ENCODE data around the gene ETFRF1.

The ETFRF1 gene

GRCh38 chr12:25187781-25188180 lies 7.3 kb upstream of the ETFRF1 start:
- Histone ChIP-seq H3K4me3 (ENCODE audit: low read length) (no peak overlapping the region), H3K27me3 (ENCODE audit: control insufficient read depth, insufficient read depth, low read length) (no peaks in the 10 kb centered on the region), H3K9ac (ENCODE audit: low read length) (no peak overlapping the region), H3K9me3 (ENCODE audit: control insufficient read depth, low read length) (no peaks in the 10 kb centered on the region), H3K4me1 (ENCODE audit: control insufficient read depth, insufficient read depth, low read length) (no peaks in the 10 kb centered on the region), H3K36me3 (ENCODE audit: control insufficient read depth, insufficient read depth, low read length) (no peaks in the 10 kb centered on the region)

- Histone ChIP-seq H3K36me3 (ENCODE audit: control insufficient read depth, insufficient read depth, low read length) (no peaks in the 10 kb centered on the region), H3K9ac (ENCODE audit: low read length) (no peak overlapping the region), H3K27me3 (ENCODE audit: control insufficient read depth, insufficient read depth, low read length) (no peaks in the 10 kb centered on the region), H3K4me1 (ENCODE audit: control insufficient read depth, insufficient read depth, low read length) (no peaks in the 10 kb centered on the region), H3K9me3 (ENCODE audit: control insufficient read depth, low read length) (no peaks in the 10 kb centered on the region), H3K4me3 (ENCODE audit: low read length) (no peak overlapping the region)
Measured at GRCh38 chr12:25189656-25190055, 5.4 kb upstream of the ETFRF1 start.

GRCh38 chr12:25190793-25191192 lies 4.2 kb upstream of the ETFRF1 start:
- no peaks in the 10 kb centered on the region for H3K4me1 ChIP-seq (ENCODE audit: control insufficient read depth, insufficient read depth, low read length)
- H3K27me3 ChIP-seq (ENCODE audit: control insufficient read depth, insufficient read depth, low read length), result no peaks in the 10 kb centered on the region
- no peaks in the 10 kb centered on the region for H3K9me3 ChIP-seq (ENCODE audit: control insufficient read depth, low read length)
- H3K9ac ChIP-seq (ENCODE audit: low read length), result no peak overlapping the region
- H3K4me3 ChIP-seq (ENCODE audit: low read length), result no peak overlapping the region
- no peaks in the 10 kb centered on the region for H3K36me3 ChIP-seq (ENCODE audit: control insufficient read depth, insufficient read depth, low read length)

GRCh38 chr12:25194214-25194613 lies 823 bp upstream of the ETFRF1 start:
- Histone ChIP-seq H3K36me3 (ENCODE audit: control insufficient read depth, insufficient read depth, low read length) (no peaks in the 10 kb centered on the region), H3K9ac (ENCODE audit: low read length) (no peak overlapping the region), H3K9me3 (ENCODE audit: control insufficient read depth, low read length) (no peaks in the 10 kb centered on the region), H3K4me3 (ENCODE audit: low read length) (no peak overlapping the region), H3K27me3 (ENCODE audit: control insufficient read depth, insufficient read depth, low read length) (no peaks in the 10 kb centered on the region), H3K4me1 (ENCODE audit: control insufficient read depth, insufficient read depth, low read length) (no peaks in the 10 kb centered on the region)

- Histone ChIP-seq H3K27me3 (ENCODE audit: control insufficient read depth, insufficient read depth, low read length) (no peaks in the 10 kb centered on the region), H3K4me3 (ENCODE audit: low read length) (peak overlapping the region; percentile 98), H3K9ac (ENCODE audit: low read length) (peak overlapping the region; percentile 98), H3K9me3 (ENCODE audit: control insufficient read depth, low read length) (no peaks in the 10 kb centered on the region), H3K4me1 (ENCODE audit: control insufficient read depth, insufficient read depth, low read length) (no peaks in the 10 kb centered on the region), H3K36me3 (ENCODE audit: control insufficient read depth, insufficient read depth, low read length) (no peaks in the 10 kb centered on the region)
Measured at GRCh38 chr12:25194722-25195055, 348 bp upstream of the ETFRF1 start.

- Histone ChIP-seq H3K9me3 (ENCODE audit: control insufficient read depth, low read length) (no peaks in the 10 kb centered on the region), H3K27me3 (ENCODE audit: control insufficient read depth, insufficient read depth, low read length) (no peaks in the 10 kb centered on the region), H3K9ac (ENCODE audit: low read length) (no peak overlapping the region), H3K4me1 (ENCODE audit: control insufficient read depth, insufficient read depth, low read length) (no peaks in the 10 kb centered on the region), H3K4me3 (ENCODE audit: low read length) (no peak overlapping the region), H3K36me3 (ENCODE audit: control insufficient read depth, insufficient read depth, low read length) (no peaks in the 10 kb centered on the region)
Measured at GRCh38 chr12:25197608-25198007, 2.6 kb downstream of the ETFRF1 start.

- H3K9ac ChIP-seq (ENCODE audit: low read length), result no peak overlapping the region
- H3K4me1 ChIP-seq (ENCODE audit: control insufficient read depth, insufficient read depth, low read length), result no peaks in the 10 kb centered on the region
- no peaks in the 10 kb centered on the region for H3K27me3 ChIP-seq (ENCODE audit: control insufficient read depth, insufficient read depth, low read length)
- H3K36me3 ChIP-seq (ENCODE audit: control insufficient read depth, insufficient read depth, low read length), result no peaks in the 10 kb centered on the region
- no peaks in the 10 kb centered on the region for H3K9me3 ChIP-seq (ENCODE audit: control insufficient read depth, low read length)
- H3K4me3 ChIP-seq (ENCODE audit: low read length), result no peak overlapping the region
Measured at GRCh38 chr12:25200703-25201102, 5.7 kb downstream of the ETFRF1 start.

GRCh38 chr12:25202137-25202536 lies 7.1 kb downstream of the ETFRF1 start:
- no peak overlapping the region for H3K9ac ChIP-seq (ENCODE audit: low read length)
- H3K9me3 ChIP-seq (ENCODE audit: control insufficient read depth, low read length), result no peaks in the 10 kb centered on the region
- H3K27me3 ChIP-seq (ENCODE audit: control insufficient read depth, insufficient read depth, low read length), result no peaks in the 10 kb centered on the region
- H3K4me3 ChIP-seq (ENCODE audit: low read length), result no peak overlapping the region
- no peaks in the 10 kb centered on the region for H3K4me1 ChIP-seq (ENCODE audit: control insufficient read depth, insufficient read depth, low read length)
- no peaks in the 10 kb centered on the region for H3K36me3 ChIP-seq (ENCODE audit: control insufficient read depth, insufficient read depth, low read length)

- Histone ChIP-seq H3K9ac (ENCODE audit: low read length) (no peak overlapping the region), H3K36me3 (ENCODE audit: control insufficient read depth, insufficient read depth, low read length) (no peaks in the 10 kb centered on the region), H3K27me3 (ENCODE audit: control insufficient read depth, insufficient read depth, low read length) (no peaks in the 10 kb centered on the region), H3K9me3 (ENCODE audit: control insufficient read depth, low read length) (no peaks in the 10 kb centered on the region), H3K4me1 (ENCODE audit: control insufficient read depth, insufficient read depth, low read length) (no peaks in the 10 kb centered on the region), H3K4me3 (ENCODE audit: low read length) (no peak overlapping the region)
Measured at GRCh38 chr12:25207411-25207810, 12.4 kb downstream of the ETFRF1 start.

- Histone ChIP-seq H3K4me1 (ENCODE audit: control insufficient read depth, insufficient read depth, low read length) (no peaks in the 10 kb centered on the region), H3K36me3 (ENCODE audit: control insufficient read depth, insufficient read depth, low read length) (no peaks in the 10 kb centered on the region), H3K27me3 (ENCODE audit: control insufficient read depth, insufficient read depth, low read length) (no peaks in the 10 kb centered on the region), H3K9me3 (ENCODE audit: control insufficient read depth, low read length) (no peaks in the 10 kb centered on the region), H3K9ac (ENCODE audit: low read length) (no peak overlapping the region), H3K4me3 (ENCODE audit: low read length) (no peak overlapping the region)
Measured at GRCh38 chr12:25207846-25208245, 12.8 kb downstream of the ETFRF1 start.

GRCh38 chr12:25208554-25208953 lies 13.5 kb downstream of the ETFRF1 start:
- Histone ChIP-seq H3K27me3 (ENCODE audit: control insufficient read depth, insufficient read depth, low read length) (no peaks in the 10 kb centered on the region), H3K9ac (ENCODE audit: low read length) (no peak overlapping the region), H3K9me3 (ENCODE audit: control insufficient read depth, low read length) (no peaks in the 10 kb centered on the region), H3K4me3 (ENCODE audit: low read length) (no peak overlapping the region), H3K4me1 (ENCODE audit: control insufficient read depth, insufficient read depth, low read length) (no peaks in the 10 kb centered on the region), H3K36me3 (ENCODE audit: control insufficient read depth, insufficient read depth, low read length) (no peaks in the 10 kb centered on the region)

- H3K9me3 ChIP-seq (ENCODE audit: control insufficient read depth, low read length), result no peaks in the 10 kb centered on the region
- H3K36me3 ChIP-seq (ENCODE audit: control insufficient read depth, insufficient read depth, low read length), result no peaks in the 10 kb centered on the region
- no peak overlapping the region for H3K9ac ChIP-seq (ENCODE audit: low read length)
- no peak overlapping the region for H3K4me3 ChIP-seq (ENCODE audit: low read length)
- no peaks in the 10 kb centered on the region for H3K27me3 ChIP-seq (ENCODE audit: control insufficient read depth, insufficient read depth, low read length)
- no peaks in the 10 kb centered on the region for H3K4me1 ChIP-seq (ENCODE audit: control insufficient read depth, insufficient read depth, low read length)
Measured at GRCh38 chr12:25213338-25213737, 18.3 kb downstream of the ETFRF1 start.

- no peaks in the 10 kb centered on the region for H3K36me3 ChIP-seq (ENCODE audit: control insufficient read depth, insufficient read depth, low read length)
Measured at GRCh38 chr12:25236190-25236589, 41.2 kb downstream of the ETFRF1 start.

More at GRCh38 chr12:25236190-25236589, 41.2 kb downstream of the ETFRF1 start:
- no peaks in the 10 kb centered on the region for H3K9me3 ChIP-seq (ENCODE audit: control insufficient read depth, low read length)
- H3K4me1 ChIP-seq (ENCODE audit: control insufficient read depth, insufficient read depth, low read length), result no peaks in the 10 kb centered on the region
- no peak overlapping the region for H3K9ac ChIP-seq (ENCODE audit: low read length)
- no peaks in the 10 kb centered on the region for H3K27me3 ChIP-seq (ENCODE audit: control insufficient read depth, insufficient read depth, low read length)
- no peak overlapping the region for H3K4me3 ChIP-seq (ENCODE audit: low read length)

All from mucosa of stomach (tissue), 1 donor.